Endometrial microvascular endothelial cells (primary cell): Measurements from ENCODE around the gene EXOG. TPM values are rescaled to one million over a fixed set of nuclear protein-coding genes. Genes with fewer than 3 reads are reported as not detected.
"Not testable (repeated sequence)": the region's sequence is repeated elsewhere in the genome, so short reads cannot be mapped to it uniquely, and the experiment has no call there.

Experiments used
- in situ Hi-C: cut with HindIII; loops from 2 replicates; pipeline ENCODE4 v1.10.0; 2017; ENCODE audit warnings: low sequenced_read_pairs, low pct_unique_long_range_greater_than_20kb; ENCODE audit errors: inconsistent ontology term
- total RNA-seq: library from RNA; depleted of rRNA; stranded (reverse); fragments of >200 nt; gene quantifications from one replicate; pipeline ENCODE4 v1.2.3, GENCODE V29; 2015; ENCODE audit errors: inconsistent ontology term

EXOG gene
- total RNA-seq, 1 donor from 2014 or later: 14.7 TPM

DNA sequence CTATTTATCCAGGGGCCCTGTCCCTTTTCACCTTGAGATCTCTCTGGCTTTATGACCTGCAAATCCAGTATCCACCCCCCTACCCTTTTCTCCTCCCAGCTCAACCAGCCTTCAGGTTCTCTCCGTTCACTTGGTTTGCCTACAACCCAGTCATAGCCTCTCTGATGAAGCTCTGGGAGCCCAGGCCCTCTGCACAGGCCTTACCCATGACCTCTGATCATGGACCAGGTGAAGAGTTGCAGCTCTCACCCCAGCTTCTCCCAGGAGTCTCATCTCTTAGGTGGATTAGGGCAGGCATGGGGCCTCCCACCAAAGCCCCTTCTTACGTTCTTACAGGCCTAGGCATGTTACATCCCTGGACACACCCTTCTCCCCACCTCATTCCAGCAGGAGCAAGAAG is 59.8 kb downstream of the EXOG start:
- in situ Hi-C loops: no loop called here

DNA sequence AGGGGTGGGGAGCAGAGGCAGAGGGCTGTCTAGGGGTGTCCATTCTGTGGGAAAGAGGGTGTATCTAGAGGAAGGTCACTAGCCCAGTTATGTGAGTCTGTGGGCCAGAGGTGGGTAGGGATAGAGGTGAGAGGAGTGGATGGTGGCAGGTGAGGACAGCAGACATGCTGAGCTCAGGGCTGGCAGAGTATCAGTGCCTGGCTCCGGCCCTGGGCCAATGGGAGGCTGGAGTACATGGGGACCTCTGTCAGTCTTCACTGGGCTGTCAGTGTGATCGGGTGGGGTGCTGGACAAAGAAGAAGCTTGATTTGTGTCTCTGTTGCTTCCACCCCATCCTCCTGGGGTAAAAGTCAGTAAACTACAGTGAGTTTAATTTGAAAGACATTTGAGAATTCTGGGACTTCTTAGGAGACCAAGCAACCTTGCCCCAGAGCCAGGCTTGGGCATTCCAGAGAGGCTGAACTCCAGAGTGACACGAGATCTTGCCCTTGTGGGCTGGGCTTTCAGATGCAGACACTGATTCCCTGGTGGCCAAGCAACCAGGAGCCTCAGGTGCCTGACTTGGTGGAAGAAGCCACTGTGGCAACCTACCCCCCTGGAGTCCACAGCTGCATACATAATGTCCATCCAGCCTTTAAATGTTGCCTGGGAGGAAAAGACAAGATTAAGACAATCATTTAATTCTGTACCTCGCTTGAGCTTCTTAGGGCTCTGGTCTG is 60.7 kb downstream of the EXOG start:
- in situ Hi-C loops: no loop called here

DNA sequence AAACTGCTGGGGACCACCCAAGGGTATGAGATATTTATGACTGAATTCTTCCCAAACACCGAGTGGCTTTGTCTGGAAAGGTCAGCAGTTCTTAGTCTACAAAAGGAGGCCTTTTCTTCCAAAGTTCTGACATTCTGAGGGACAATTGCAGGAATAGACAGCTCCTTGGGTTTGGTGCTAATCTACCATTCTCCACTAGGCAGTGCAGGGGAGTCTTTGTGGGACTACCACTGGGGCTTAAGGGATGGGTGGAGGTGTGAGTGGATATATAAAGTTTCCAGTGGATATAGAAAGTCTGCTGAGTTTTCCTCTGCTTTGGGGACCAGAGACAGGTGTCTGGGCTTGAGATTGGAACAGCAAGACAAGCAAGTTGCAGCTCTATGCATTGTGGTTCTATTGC is 62.7 kb downstream of the EXOG start:
- in situ Hi-C loops: no loop called here

DNA sequence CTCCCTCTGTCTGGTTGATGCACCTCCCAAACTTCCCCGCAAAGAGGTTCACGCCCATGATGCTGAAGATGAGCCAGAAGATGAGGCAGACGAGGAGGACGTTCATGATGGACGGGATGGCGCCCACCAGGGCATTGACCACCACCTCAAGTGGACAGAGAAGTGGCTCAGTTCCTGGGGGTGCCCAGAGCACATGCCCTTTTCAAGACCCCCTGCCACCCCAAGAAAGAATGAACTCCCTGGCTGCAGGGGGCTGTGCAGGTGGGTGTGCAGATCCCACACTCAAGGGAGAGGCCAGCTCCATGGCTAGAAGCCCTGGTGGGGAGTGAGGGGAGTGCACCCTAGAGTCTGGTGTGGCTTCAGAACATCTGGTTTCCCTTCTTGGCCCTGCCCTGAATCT is 64.1 kb downstream of the EXOG start:
- in situ Hi-C loops: no loop called here

DNA sequence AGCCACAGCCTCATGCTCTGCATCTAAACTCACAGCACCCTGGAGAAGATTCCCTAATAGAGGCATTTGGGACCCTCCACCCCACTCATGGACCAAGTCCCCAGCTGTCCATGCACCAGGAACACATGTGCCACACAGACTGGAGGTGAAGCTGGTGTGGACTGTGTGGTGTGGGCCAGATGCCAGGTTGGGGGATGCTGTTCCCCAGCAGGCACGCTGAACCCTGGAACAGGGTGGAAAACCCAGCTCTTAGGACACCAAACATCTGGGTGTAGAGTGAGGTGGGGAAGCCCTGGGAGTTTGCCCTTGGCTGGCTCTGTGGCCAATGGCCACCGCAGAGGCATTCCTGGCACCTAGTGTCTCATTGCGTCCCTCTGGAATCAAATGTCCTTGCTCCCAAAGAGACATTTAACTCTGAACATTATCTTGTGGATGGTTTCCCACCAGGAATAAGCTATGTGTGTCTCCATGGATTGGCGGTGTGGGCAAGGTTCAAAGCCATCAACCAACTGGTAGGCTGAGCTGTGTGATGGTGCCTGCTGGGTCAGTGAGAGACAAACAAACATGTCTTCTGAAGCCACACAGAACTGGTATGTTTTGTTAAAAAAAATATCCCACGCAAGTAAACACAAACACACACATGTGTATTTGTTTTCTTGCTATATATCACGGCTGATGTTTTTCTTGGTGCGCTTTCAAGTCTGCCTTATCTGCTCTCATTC is 65.0 kb downstream of the EXOG start:
- in situ Hi-C loops: no loop called here

DNA sequence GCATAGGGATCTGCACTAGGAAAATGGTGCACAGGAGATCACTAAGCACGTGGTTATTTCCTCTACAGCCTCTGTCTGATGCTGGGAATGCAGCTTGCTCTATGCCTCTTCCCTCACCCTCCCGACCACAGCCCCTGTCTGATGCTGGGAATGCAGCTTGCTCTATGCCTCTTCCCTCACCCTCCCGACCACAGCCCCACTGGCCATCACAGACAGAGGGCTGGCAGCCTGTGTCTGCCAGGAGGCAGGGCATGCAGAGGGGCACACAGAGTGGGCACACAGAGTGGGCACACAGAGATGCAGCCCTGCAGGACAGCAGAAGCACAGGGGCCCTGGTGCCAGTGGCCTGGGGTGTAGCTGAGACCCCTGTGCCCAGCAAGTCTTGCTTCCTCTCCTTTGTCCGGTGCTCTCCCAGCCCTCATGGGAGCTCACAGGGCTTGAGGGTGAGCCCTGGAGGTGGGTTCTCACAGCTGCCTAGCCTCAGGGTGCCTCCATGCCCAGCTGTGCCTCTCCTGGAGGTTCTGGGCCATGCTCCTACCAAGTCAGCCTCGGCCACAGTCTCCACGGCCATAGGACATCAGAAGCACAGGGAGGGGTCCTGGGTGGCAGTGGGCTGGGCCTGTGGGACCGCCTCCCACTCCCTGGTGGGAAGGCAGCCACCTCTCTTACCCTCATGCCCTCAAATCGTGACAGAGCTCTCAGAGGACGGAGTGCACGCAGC is 65.8 kb downstream of the EXOG start:
- in situ Hi-C loops: no loop called here

DNA sequence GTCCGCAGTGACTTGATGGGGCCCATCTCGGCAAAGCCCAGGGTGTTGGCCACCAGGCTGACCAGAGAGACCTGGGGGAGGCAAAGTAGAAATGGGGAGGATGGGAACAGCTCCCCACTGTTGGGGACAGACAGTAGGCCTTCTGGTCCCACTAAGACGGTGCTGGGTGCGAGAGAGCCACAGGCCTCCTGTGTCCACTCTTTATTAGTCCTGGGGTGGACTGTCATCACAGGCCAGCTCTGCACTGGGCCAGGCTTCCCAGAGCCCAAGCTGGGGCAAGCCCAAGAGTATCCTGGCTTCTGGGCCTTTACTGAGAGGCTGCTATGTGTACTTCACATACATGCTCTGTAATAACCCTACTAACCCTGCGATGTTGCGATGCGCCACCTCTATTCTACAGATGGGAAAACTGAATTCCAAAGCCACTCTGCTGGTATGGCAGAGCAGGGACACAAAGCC is 66.4 kb downstream of the EXOG start:
- in situ Hi-C loops: no loop called here

DNA sequence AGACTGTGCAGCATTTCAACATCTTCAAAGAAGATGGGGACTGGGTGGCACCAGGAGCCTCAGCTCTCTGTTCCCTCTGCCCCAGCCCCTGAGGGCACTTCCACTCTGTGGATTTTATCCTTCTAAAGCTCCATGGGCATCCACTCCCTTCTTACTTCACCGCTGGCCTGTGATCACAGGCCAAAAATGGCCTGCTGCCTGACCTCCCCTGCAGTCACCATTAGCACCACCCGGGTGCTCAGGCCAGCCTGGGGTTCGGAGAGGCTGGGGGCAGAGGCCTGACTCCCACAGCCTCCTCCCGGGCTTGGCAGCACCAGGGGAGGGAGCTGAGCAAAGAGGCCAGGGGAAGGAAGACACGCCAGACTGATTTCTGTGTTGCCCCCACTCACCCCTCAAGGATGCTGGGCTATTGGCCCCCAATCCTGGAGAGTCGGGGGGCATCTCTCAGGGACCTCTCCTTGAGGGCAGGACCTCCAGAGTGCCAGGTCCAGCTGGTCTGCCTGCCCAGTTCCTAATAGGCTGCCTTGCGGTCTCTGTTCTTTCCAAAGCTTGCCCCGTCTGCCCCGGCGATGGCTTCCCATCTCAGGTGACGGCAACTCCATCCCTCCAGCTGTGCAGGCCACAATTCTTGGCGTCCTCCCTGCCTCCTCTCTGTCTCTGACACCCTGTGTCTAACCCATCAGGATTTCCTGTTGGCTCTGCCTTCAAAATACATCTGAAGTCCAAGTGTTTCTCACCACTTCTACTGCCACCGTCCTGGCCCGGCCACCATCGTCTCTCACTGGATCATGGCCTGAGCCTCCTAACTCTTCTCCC is 67.1 kb downstream of the EXOG start:
- in situ Hi-C loops: no loop called here

DNA sequence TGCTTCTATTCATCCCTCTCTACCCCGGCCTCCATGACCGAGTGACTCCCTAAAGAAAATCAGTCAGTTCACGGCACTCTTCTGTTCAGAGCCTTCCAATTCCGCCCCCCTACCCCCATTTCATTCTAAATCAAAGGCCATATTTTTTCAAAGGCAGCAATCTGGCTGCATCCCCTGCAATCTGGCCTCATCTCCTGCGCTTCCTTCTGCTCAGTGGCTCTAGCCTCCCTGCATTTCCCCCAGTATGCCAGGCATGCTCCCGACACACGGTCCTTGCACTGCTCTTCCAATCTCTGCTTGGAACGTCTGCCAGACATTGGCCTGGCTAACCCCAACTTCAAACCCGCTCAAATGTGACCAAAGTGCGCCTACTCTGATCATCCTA is 67.7 kb downstream of the EXOG start:
- in situ Hi-C loops: no loop called here

DNA sequence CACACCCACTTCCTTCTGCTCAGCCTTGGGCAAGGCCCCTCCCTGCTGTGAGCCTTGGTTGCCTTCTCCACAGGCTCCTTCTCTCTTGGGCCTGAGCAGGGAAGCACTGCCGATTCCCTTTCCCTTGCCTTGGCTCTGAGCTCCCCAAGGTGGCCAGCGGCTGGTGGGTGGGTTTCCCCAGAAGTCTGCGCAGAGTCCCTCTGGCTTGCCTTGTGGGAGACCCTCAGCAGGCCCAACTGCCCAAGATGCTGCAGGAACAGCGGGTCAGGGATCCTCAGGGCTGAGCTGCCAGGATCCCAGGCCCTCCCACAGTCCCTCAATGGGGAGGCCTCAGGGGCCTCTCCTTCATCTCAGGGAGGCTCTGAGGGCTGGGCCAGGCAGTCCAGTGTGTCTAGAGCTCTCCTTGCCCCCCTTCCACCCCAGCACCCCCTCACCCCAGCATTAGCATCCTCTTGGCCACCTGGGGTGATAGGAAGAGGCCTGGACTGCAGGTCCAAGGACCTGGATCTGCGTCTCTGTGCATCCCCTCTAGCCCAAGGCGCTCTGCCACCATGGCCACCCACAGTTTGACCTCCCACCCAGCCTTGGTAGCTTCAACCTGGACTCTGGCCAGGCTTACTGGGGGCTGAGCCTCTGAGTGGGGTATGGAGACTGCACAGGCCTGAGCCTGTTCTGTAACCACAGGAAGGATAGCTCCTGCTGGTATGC is 68.6 kb downstream of the EXOG start:
- in situ Hi-C loops: no loop called here

DNA sequence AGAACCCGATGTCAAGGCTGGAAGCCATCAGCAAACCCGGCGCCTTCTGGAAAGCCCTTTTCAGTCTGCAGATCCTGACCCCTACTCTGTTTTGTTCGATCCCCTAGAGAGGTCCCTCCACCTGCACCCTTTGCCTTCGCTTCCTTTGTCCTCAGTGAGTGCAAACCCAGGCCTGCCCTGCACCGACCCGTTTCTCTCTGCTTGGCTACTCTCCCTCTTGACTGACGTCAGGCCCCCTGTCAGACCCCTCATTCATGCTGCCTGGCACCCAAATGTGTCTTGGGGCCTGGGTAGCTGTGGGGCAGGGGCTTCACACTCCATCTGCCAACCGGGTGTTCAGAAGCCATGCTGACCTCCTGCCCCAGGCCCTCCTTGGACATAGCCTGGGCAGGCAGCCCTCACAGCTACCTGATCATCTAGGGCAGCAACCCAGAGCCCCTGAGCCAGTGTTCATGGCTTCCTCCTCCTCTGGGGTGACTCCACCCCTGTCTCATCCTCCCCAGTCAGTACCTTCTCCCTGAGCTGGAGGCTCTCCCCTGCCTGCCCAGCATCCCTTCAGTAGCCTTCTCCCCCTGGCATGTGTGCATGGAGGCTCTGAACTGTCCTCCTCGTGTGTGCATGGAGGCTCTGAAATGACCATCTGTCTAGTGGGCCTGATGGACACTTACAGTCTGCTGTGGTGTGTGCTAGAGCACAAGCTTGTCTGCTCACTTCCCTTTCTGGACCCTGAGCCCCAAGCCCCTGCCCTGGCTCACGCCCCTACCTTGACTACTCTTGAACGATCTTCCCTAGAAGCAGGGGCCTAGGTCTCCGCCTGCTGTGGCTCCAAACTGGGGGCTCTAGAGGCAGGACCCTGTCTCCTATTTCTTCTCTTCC is 69.4 kb downstream of the EXOG start:
- in situ Hi-C loops: no loop called here

DNA sequence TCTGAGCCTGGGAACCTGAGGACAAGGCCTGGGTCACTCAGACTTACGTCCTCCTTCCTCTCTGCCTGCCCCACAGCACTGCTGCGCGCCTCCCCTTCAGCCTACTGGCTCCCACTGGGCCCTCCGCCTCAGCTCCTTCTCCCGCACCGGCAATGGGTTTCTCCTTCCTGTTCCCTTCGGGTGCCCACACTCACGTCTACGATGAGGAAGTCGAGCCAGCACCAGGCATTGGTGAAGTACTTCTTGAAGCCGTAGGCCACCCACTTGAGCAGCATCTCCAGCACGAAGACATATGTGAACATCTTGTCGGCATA is 70.0 kb downstream of the EXOG start:
- in situ Hi-C loops: no loop called here

DNA sequence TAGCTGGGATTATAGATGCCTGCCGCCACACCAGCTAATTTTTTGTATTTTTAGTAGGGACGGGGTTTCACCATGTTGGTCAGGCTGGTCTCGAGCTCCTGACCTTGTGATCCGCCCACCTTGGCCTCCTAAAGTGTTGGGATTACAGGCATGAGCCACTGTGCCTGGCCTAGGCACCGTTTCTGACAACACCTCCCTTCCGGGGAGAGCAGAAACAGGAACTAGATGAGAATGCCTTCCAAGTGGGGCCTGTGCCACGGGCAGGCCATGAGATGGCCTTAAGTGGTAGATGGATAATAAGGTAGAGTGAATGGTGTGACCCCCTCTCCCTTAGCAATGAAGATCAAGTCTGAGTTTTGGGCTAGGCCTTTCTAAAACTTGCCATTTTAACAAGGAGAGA is 70.7 kb downstream of the EXOG start:
- in situ Hi-C loops: not testable (repeated sequence)

DNA sequence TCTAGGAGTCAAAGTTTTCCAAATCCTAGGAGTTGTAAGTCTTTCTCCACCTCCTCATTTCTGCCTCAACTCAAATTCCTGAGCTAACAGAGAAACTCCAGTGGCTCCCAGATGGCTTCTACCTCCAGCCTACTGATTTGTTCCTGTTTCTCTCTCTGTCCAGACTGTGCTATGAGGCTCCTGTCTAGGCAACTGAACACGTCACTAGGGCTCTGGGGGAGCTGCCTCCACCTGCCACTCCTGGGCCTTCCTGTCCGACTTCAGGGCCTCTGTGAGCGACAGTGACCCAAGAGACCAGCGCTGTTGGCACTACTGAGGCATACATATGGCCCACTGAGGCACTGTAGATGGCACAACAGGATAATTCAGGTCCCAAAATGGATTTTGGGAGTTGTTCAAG is 71.4 kb downstream of the EXOG start:
- in situ Hi-C loops: no loop called here

DNA sequence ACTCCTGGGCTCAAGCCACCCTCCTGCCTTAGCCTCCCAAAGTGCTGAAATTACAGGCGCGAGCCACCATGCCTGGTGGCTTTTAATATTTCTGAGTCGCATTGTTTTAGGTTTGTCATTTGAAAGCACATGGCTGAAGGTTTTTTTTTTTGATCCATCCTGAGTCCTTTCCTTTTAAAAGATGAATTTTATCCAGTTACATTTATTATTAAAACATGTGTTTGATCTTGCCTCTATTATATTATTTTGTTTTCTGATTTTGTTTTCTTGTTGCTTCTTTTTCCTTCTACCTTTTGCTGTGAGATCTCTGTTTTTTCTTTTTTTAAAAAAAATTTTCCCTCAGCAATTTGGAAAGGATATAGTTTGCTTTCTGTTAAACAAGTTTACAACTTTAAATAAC is 77.0 kb downstream of the EXOG start:
- in situ Hi-C loops: no loop called here

DNA sequence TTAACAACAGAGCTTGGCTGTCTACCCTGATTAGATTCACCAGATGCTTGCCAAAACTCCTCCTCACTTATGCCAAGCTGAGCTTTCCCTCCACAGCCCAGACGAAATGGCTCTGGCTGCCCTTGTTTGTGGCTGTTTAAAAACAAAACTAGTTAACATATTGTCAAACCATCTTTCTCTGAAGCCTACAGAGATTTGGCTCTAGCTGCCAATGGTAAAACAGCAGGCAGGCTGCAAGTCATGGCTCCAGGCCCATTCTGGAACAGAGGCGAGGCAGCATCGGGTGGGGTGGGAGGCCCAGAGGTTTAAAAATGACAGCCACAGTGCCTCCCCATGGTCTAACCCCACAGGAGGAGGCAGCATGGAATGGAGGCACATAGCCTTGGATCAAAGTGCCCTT is 77.4 kb downstream of the EXOG start:
- in situ Hi-C loops: no loop called here

DNA sequence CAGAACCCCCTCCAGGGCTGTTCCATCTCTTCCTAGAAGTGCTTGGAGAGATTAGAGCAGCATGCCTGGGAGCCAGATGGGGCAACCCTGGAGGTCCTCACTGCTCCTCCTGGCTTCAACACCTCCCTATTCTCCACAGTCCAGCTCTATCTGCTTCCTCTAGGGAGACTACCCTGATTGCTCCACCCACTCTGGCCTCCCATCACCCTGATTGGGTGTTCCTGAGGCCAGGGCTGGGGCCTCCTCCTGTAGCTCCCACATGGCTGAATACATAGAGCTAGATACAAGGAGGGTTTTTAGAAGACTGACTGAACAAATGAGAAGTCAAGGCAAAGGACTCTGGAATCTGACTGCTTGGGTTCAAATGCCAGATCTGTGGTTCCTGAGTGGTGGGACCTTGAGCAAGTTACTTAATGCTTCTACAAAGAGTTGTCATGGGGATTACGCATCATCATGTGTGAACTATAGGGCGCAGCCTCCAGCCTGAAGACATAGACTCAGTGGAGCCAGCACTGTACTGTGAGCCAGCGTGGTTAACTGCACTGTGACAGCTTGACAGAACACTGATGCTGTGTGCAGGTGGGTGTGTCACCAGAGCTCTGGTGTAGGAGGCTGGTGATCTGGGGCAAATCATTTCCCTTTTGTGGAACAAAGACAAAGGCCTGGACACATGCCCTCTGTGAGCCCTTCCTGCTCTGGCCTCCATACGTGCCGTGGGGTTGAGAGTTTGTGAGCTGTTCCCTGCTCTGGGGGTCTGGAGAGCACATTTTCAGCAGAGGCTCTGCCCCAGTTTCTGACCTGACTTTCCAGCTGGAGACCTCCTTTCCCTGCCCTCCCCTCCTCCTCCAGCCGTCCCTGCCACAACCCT is 78.5 kb downstream of the EXOG start:
- in situ Hi-C loops: no loop called here
